ENCODE results near the gene DENND1B.
"Not testable (repeated sequence)": the region's sequence is repeated elsewhere in the genome, so short reads cannot be mapped to it uniquely, and the experiment has no call there.

Gene DENND1B

GRCh38 chr1:197706601-197707000, 68.7 kb downstream of the DENND1B start:
- Histone ChIP-seq H2AFZ (ENCODE audit: low read length) (no peak overlapping the region), H3K79me2 (ENCODE audit: insufficient read depth, low read length) (peaks cover 51% of the 10 kb centered on the region), H3K4me2 (ENCODE audit: low read depth, low read length, poor library complexity, severe bottlenecking) (no peak overlapping the region), H3K27me3 (ENCODE audit: insufficient read depth, low read length, poor library complexity, severe bottlenecking) (no peaks in the 10 kb centered on the region), H3K4me3 (ENCODE audit: low read length, poor library complexity, severe bottlenecking) (no peak overlapping the region), H3K9ac (ENCODE audit: low read depth, low read length, poor library complexity, severe bottlenecking) (no peak overlapping the region), H3K9me3 (ENCODE audit: insufficient read depth, low read depth, low read length) (0 out of 2 replicates have a peak, but pooled peaks cover 2% of the 10 kb centered on the region), H3K9me2 (replicated peaks; ENCODE audit: low read depth, low read length) (no peaks in the 10 kb centered on the region), H4K20me1 (ENCODE audit: insufficient read depth, low read length, poor library complexity, severe bottlenecking) (peaks cover 16% of the 10 kb centered on the region), H3K4me1 (ENCODE audit: insufficient read depth, low read length, poor library complexity, severe bottlenecking) (peaks cover 7% of the 10 kb centered on the region), H3F3A (ENCODE audit: low read depth) (no peaks in the 10 kb centered on the region), H3K36me3 (ENCODE audit: insufficient read depth, low read length) (no peaks in the 10 kb centered on the region)
- TF ChIP-seq EZH2phosphoT487 (IDR thresholded peaks at IDR 0.05; ENCODE audit: borderline replicate concordance) (no peak), CTCF (conservative IDR thresholded peaks at IDR 0.05; ENCODE audit: low read length) (no peak)

- H3K4me3 ChIP-seq (ENCODE audit: low read length, poor library complexity, severe bottlenecking) = no peak overlapping the region
- peaks cover 7% of the 10 kb centered on the region for H3K4me1 ChIP-seq (ENCODE audit: insufficient read depth, low read length, poor library complexity, severe bottlenecking)
- TF ChIP-seq EZH2phosphoT487 (IDR thresholded peaks at IDR 0.05; ENCODE audit: borderline replicate concordance) (no peak), CTCF (conservative IDR thresholded peaks at IDR 0.05; ENCODE audit: low read length) (no peak)
- H3K27me3 ChIP-seq (ENCODE audit: insufficient read depth, low read length, poor library complexity, severe bottlenecking) = no peaks in the 10 kb centered on the region
- H3F3A ChIP-seq (ENCODE audit: low read depth) = no peaks in the 10 kb centered on the region
- H3K36me3 ChIP-seq (ENCODE audit: insufficient read depth, low read length) = no peaks in the 10 kb centered on the region
- H3K4me2 ChIP-seq (ENCODE audit: low read depth, low read length, poor library complexity, severe bottlenecking) = no peak overlapping the region
- peaks cover 16% of the 10 kb centered on the region for H4K20me1 ChIP-seq (ENCODE audit: insufficient read depth, low read length, poor library complexity, severe bottlenecking)
- H3K79me2 ChIP-seq (ENCODE audit: insufficient read depth, low read length) = peaks cover 57% of the 10 kb centered on the region
- no peak overlapping the region for H2AFZ ChIP-seq (ENCODE audit: low read length)
- H3K9me2 ChIP-seq (replicated peaks; ENCODE audit: low read depth, low read length) = no peaks in the 10 kb centered on the region
- H3K9me3 ChIP-seq (ENCODE audit: insufficient read depth, low read depth, low read length) = 0 out of 2 replicates have a peak, but pooled peaks cover 2% of the 10 kb centered on the region
- H3K9ac ChIP-seq (ENCODE audit: low read depth, low read length, poor library complexity, severe bottlenecking) = no peak overlapping the region
Observed at GRCh38 chr1:197705941-197706340, 69.3 kb downstream of the DENND1B start.

GRCh38 chr1:197700688-197701087, 74.6 kb downstream of the DENND1B start:
- H3K4me3 ChIP-seq (ENCODE audit: low read length, poor library complexity, severe bottlenecking); H3K4me2 ChIP-seq (ENCODE audit: low read depth, low read length, poor library complexity, severe bottlenecking); H3F3A ChIP-seq (ENCODE audit: low read depth); H3K9me2 ChIP-seq (replicated peaks; ENCODE audit: low read depth, low read length); H3K36me3 ChIP-seq (ENCODE audit: insufficient read depth, low read length); H3K9me3 ChIP-seq (ENCODE audit: insufficient read depth, low read depth, low read length); H3K9ac ChIP-seq (ENCODE audit: low read depth, low read length, poor library complexity, severe bottlenecking); H3K27me3 ChIP-seq (ENCODE audit: insufficient read depth, low read length, poor library complexity, severe bottlenecking); H2AFZ ChIP-seq (ENCODE audit: low read length); H3K4me1 ChIP-seq (ENCODE audit: insufficient read depth, low read length, poor library complexity, severe bottlenecking): not testable (repeated sequence)
- Histone ChIP-seq H4K20me1 (ENCODE audit: insufficient read depth, low read length, poor library complexity, severe bottlenecking) (peaks cover 20% of the 10 kb centered on the region), H3K79me2 (ENCODE audit: insufficient read depth, low read length) (peaks cover 83% of the 10 kb centered on the region)

- H2AFZ ChIP-seq (ENCODE audit: low read length) = no peak overlapping the region
- peaks cover 9% of the 10 kb centered on the region for H3K4me1 ChIP-seq (ENCODE audit: insufficient read depth, low read length, poor library complexity, severe bottlenecking)
- H3K79me2 ChIP-seq (ENCODE audit: insufficient read depth, low read length) = peaks cover 79% of the 10 kb centered on the region
- no peaks in the 10 kb centered on the region for H3K36me3 ChIP-seq (ENCODE audit: insufficient read depth, low read length)
- no peak overlapping the region for H3K9ac ChIP-seq (ENCODE audit: low read depth, low read length, poor library complexity, severe bottlenecking)
- H3K9me2 ChIP-seq (replicated peaks; ENCODE audit: low read depth, low read length) = no peaks in the 10 kb centered on the region
- no peaks in the 10 kb centered on the region for H3F3A ChIP-seq (ENCODE audit: low read depth)
- no peak overlapping the region for H3K4me3 ChIP-seq (ENCODE audit: low read length, poor library complexity, severe bottlenecking)
- no peaks in the 10 kb centered on the region for H3K27me3 ChIP-seq (ENCODE audit: insufficient read depth, low read length, poor library complexity, severe bottlenecking)
- peaks cover 24% of the 10 kb centered on the region for H4K20me1 ChIP-seq (ENCODE audit: insufficient read depth, low read length, poor library complexity, severe bottlenecking)
- TF ChIP-seq EZH2phosphoT487 (IDR thresholded peaks at IDR 0.05; ENCODE audit: borderline replicate concordance) (no peak), CTCF (conservative IDR thresholded peaks at IDR 0.05; ENCODE audit: low read length) (no peak)
- no peak overlapping the region for H3K4me2 ChIP-seq (ENCODE audit: low read depth, low read length, poor library complexity, severe bottlenecking)
- no peaks in the 10 kb centered on the region; the same call in 1 of the 2 replicates for H3K9me3 ChIP-seq (ENCODE audit: insufficient read depth, low read depth, low read length)
Observed at GRCh38 chr1:197696372-197696771, 78.9 kb downstream of the DENND1B start.
